GM12878 (cell line): Measurements from ENCODE around the gene SIPA1. TPM values are rescaled to one million over a fixed set of nuclear protein-coding genes. Genes with fewer than 3 reads are reported as not detected.

Experiments
- ATAC-seq: fragments of 200-7000 bp; cut with Tn5 transposase; 3 replicates; pipeline ENCODE4 v1.9.1; 2020; ENCODE audit warnings: mild to moderate bottlenecking, moderate library complexity
- BruUV-seq: library from RNA; stranded (reverse); fragments of 400-500 nt; replicated peaks from 2 replicates; lab custom pipeline; 2021; lab: Mats Ljungman, UMichigan
- CTCF ChIA-PET: fragments of 300-600 bp; sonication (Branson Sonifier 250); formaldehyde crosslinking; extraction: SDS; loops from one replicate; lab custom pipeline; 2021; ENCODE audit warnings: inconsistent platforms; lab: Yijun Ruan, JAX
- POLR2A ChIA-PET: fragments of 350-600 bp; formaldehyde crosslinking; extraction: SDS; loops from one replicate; lab custom pipeline; 2021; ENCODE audit warnings: inconsistent platforms; lab: Charles Lee
- RAD21 ChIA-PET: fragments of 300-600 bp; sonication (Branson Sonifier 250); formaldehyde crosslinking; loops from one replicate; lab custom pipeline; 2023; ENCODE audit warnings: antibody characterized with exemption; ENCODE audit not compliant: unreplicated experiment; lab: Charles Lee
- SMC1A ChIA-PET: fragments of 300-600 bp; sonication (Branson Sonifier 250); formaldehyde crosslinking; loops from one replicate; lab custom pipeline; 2023; ENCODE audit not compliant: unreplicated experiment, uncharacterized antibody; lab: Charles Lee
- DNase-seq: peaks from one replicate; pipeline ENCODE4 v3.0.0-alpha.2; 2011; ENCODE audit warnings: low read depth, low spot score
- FAIRE-seq: peaks from 3 replicates; lab custom pipeline; 2011; peaks lifted over from hg19 to GRCh38; lab: Jason Lieb, UNC
- H2AFZ ChIP-seq: 2 replicates; pipeline ENCODE4 v1.6.0; 2011; ENCODE audit warnings: low read depth, low read length, control low read depth; ENCODE audit not compliant: control insufficient read depth
- H3K27ac ChIP-seq: 2 replicates; pipeline ENCODE4 v1.5.1; 2011; ENCODE audit warnings: control low read depth; ENCODE audit not compliant: control insufficient read depth, insufficient read depth
- H3K27me3 ChIP-seq, 2 experiments: replicated peaks in 1 of 2; 2 replicates each; pipeline versions ENCODE4 v1.6.0 to v1.6.1; 2011; ENCODE audit warnings: low read length in 1 of 2; ENCODE audit not compliant: control insufficient read depth in 2 of 2, insufficient read depth in 2 of 2
- H3K36me3 ChIP-seq, 2 experiments: 2 replicates each; pipeline ENCODE4 v1.5.1; 2011; ENCODE audit warnings: low read length in 1 of 2; ENCODE audit not compliant: control insufficient read depth in 2 of 2, insufficient read depth in 2 of 2
- H3K4me1 ChIP-seq: 2 replicates; pipeline ENCODE4 v1.6.1; 2011; ENCODE audit warnings: mild to moderate bottlenecking, low read length, moderate library complexity, mixed read lengths; ENCODE audit not compliant: control insufficient read depth, insufficient read depth
- H3K4me2 ChIP-seq: 2 replicates; pipeline ENCODE4 v1.6.0; 2011; ENCODE audit warnings: control low read depth; ENCODE audit not compliant: control insufficient read depth, insufficient read depth
- H3K4me3 ChIP-seq: fragments of 200-600 bp; sonication (generic); 2 replicates; pipeline ENCODE4 v1.5.1; 2016
- H3K79me2 ChIP-seq: 2 replicates; pipeline ENCODE4 v1.6.0; 2011; ENCODE audit warnings: low read length; ENCODE audit not compliant: control insufficient read depth, insufficient read depth
- H3K9ac ChIP-seq: 2 replicates; pipeline ENCODE4 v1.8.0; 2011; ENCODE audit warnings: low read length, control low read depth, mixed read lengths; ENCODE audit not compliant: control insufficient read depth, insufficient read depth
- H3K9me3 ChIP-seq: replicated peaks from 3 replicates; pipeline ENCODE4 v1.5.1; 2011; ENCODE audit warnings: mild to moderate bottlenecking, low read length; ENCODE audit not compliant: control insufficient read depth, insufficient read depth
- H4K20me1 ChIP-seq: 2 replicates; pipeline ENCODE4 v1.6.0; 2011; ENCODE audit not compliant: control insufficient read depth, insufficient read depth
- E4F1 ChIP-seq: fragments of 450-650 bp; IDR thresholded peaks from 2 replicates; pipeline ENCODE4 v1.6.1; 2018; ENCODE audit warnings: borderline replicate concordance, mild to moderate bottlenecking; ENCODE audit not compliant: partially characterized antibody
- GATAD2B ChIP-seq: fragments of 450-650 bp; conservative IDR thresholded peaks from 2 replicates; pipeline ENCODE4 v1.6.1; 2017; ENCODE audit warnings: low read depth, mild to moderate bottlenecking, moderate library complexity
- HDAC6 ChIP-seq: fragments of 200-600 bp; sonication (generic); IDR thresholded peaks from one replicate; pipeline ENCODE4 v1.8.0; 2017; ENCODE audit warnings: antibody characterized with exemption; ENCODE audit not compliant: unreplicated experiment
- NKRF ChIP-seq: fragments of 450-650 bp; conservative IDR thresholded peaks from 2 replicates; pipeline ENCODE4 v1.6.1; 2017; ENCODE audit warnings: mild to moderate bottlenecking, moderate library complexity
- POU2F2 ChIP-seq: IDR thresholded peaks from 3 replicates; pipeline ENCODE4 v1.6.1; 2011; ENCODE audit warnings: low read depth, mild to moderate bottlenecking, low read length, borderline replicate concordance
- SIX5 ChIP-seq: IDR thresholded peaks from 2 replicates; pipeline ENCODE4 v1.6.1; 2011; ENCODE audit warnings: mild to moderate bottlenecking, low read depth, low read length, moderate library complexity; ENCODE audit not compliant: severe bottlenecking
- SKIL ChIP-seq: fragments of 450-650 bp; IDR thresholded peaks from 2 replicates; pipeline ENCODE4 v1.6.1; 2017; ENCODE audit warnings: mild to moderate bottlenecking, low read depth, inconsistent platforms; ENCODE audit not compliant: poor library complexity, severe bottlenecking
- SMAD1 ChIP-seq: fragments of 450-650 bp; IDR thresholded peaks from 2 replicates; pipeline ENCODE4 v1.6.1; 2018; ENCODE audit warnings: mild to moderate bottlenecking, low read depth; ENCODE audit not compliant: partially characterized antibody
- TCF7 ChIP-seq: IDR thresholded peaks from 2 replicates; pipeline ENCODE4 v1.6.1; 2014; ENCODE audit warnings: antibody characterized with exemption, borderline replicate concordance
- YY1 ChIP-seq: IDR thresholded peaks from 2 replicates; pipeline ENCODE4 v1.6.1; 2011; ENCODE audit warnings: low read depth, mild to moderate bottlenecking, low read length
- ZBED1 ChIP-seq: IDR thresholded peaks from 2 replicates; pipeline ENCODE4 v1.6.1; 2016; ENCODE audit warnings: borderline replicate concordance
- ZNF622 ChIP-seq: fragments of 450-650 bp; IDR thresholded peaks from 2 replicates; pipeline ENCODE4 v1.6.1; 2017; ENCODE audit warnings: mild to moderate bottlenecking, inconsistent platforms
- WGBS: methylation state at CpG from one replicate; pipeline ENCODE4 v1.1.6; 2016; ENCODE audit warnings: low lambda C conversion rate; ENCODE audit not compliant: insufficient replicate concordance, insufficient coverage; ENCODE audit errors: missing lambda C conversion rate; 5-methylcytosine and 5-hydroxymethylcytosine counted together
- in situ Hi-C: fragments of 300-500 bp; cut with MboI; formaldehyde crosslinking; loops from 9 replicates; pipeline ENCODE4 v1.14.3; 2018; ENCODE audit warnings: mixed read lengths
- intact Hi-C: fragments of 100-400 bp; cut with micrococcal nuclease; formaldehyde crosslinking; loops from one replicate; pipeline ENCODE4 v1.14.2; 2022; ENCODE audit not compliant: unreplicated experiment
- polyA plus RNA-seq, 11 experiments: library from polyadenylated mRNA; depleted of rRNA in 4 of 11; unstranded in 6 of 11; stranded (reverse) in 5 of 11; fragments of >200 nt; fragmentation: Nextera tagmentation in 4 of 11; fragmentation: Illumina TruSeq in 1 of 11; extraction: Ambion mirVana in 4 of 11; extraction: Trizol in 1 of 11; gene quantifications; 1 replicate in 1 of 11; 2 replicates in 10 of 11; pipeline versions ENCODE4 v1.2.1 to v1.2.3, GENCODE V29; 2011 to 2016; ENCODE audit warnings: inconsistent platforms in 2 of 11, missing spikeins in 2 of 11, low read depth in 1 of 11
- total RNA-seq, 4 experiments: library from RNA; depleted of rRNA in 3 of 4; stranded (reverse); fragments of >200 nt in 3 of 4; fragmentation: Illumina TruSeq in 1 of 4; extraction: Trizol in 1 of 4; gene quantifications; 2 replicates each; pipeline versions ENCODE4 v1.2.1 to v1.2.3, GENCODE V29; 2013 to 2021

The SIPA1 gene
- total and polyA plus RNA-seq, 10 of the 15 experiments (the other 5 are each of a cell fraction or from before 2014, with no cell fraction given) = 1.0 to 139 (median 33.4) TPM

GRCh38 chr11:65652511-65653228 is 14.8 kb downstream of the SIPA1 start:
- H3K36me3 ChIP-seq = peaks cover 39 to 40% of the 10 kb centered on the region in 2 experiments
- CTCF ChIA-PET = interaction anchor here (1.0 to 3.5 kb wide), 13 partner anchors 10 to 207 kb away, joined by 3 to 18 read pairs (median 4); partner anchors contain the start of genes PCNX3 and RELA
- H3K4me1 ChIP-seq = peaks cover 16% of the 10 kb centered on the region
- no peaks in the 10 kb centered on the region for H3K27me3 ChIP-seq
- in situ Hi-C loops (no loop called here), intact Hi-C loops (loop anchor here (2.0 kb wide), 1 partner anchor 14 kb away; the partner anchor contains the start of gene SIPA1)
- peak overlapping the region; percentile 84 for H3K9ac ChIP-seq
- FAIRE-seq (peak; percentile 96), DNase-seq (peak; percentile 80), ATAC-seq (peak; percentile 90)
- H3K9me3 ChIP-seq = no peaks in the 10 kb centered on the region
- POLR2A ChIA-PET = interaction anchor here (0.7 to 7.9 kb wide), 9 partner anchors 8 to 238 kb away, joined by 3 to 100 read pairs (median 3); partner anchors contain the start of genes CCDC85B, PCNX3, RELA and SIPA1
- RAD21 ChIA-PET = interaction anchor here (0.8 to 3.0 kb wide), 9 partner anchors 8 to 76 kb away, joined by 3 to 23 read pairs (median 5); partner anchors contain the start of genes PCNX3, RELA and SIPA1
- H3K27ac ChIP-seq = peak overlapping the region; percentile 90
- SMC1A ChIA-PET = interaction anchor here (0.8 to 4.0 kb wide), 10 partner anchors 9 to 237 kb away, joined by 3 to 33 read pairs (median 4); partner anchors contain the start of genes CCDC85B, PCNX3, RELA and SIPA1
- H2AFZ ChIP-seq = peak overlapping the region; percentile 89
- peak overlapping the region; percentile 96 for H3K4me2 ChIP-seq
- H4K20me1 ChIP-seq = no peaks in the 10 kb centered on the region
- H3K79me2 ChIP-seq = no peaks in the 10 kb centered on the region; the same call in none of the 2 replicates
- peak overlapping the region; percentile 51; the same call in 1 of the 2 replicates for H3K4me3 ChIP-seq
- BruUV-seq = TSS peak; percentile 63
- WGBS = under 1% methylated on average over 61 of the region's 68 CpGs
- TF ChIP-seq POU2F2 = peak; percentile 24; the same call in 1 of the 3 replicates
- TF ChIP-seq TCF7 = no peak
- peak; percentile 68 for TF ChIP-seq SMAD1
- no peak for TF ChIP-seq ZNF622
- TF ChIP-seq SIX5 = no peak
- no peak for TF ChIP-seq HDAC6
- TF ChIP-seq YY1 = peak; percentile 71
- TF ChIP-seq GATAD2B = peak; percentile 82
- TF ChIP-seq ZBED1 = peak; percentile 23; the same call in 1 of the 2 replicates
- no peak for TF ChIP-seq E4F1
- TF ChIP-seq SKIL = peak; percentile 28
- peak; percentile 45; the same call in 1 of the 2 replicates for TF ChIP-seq NKRF
